Right ventricle myocardium inferior (tissue), 1 donor: ENCODE data around the gene PLXNA2. TPM values are rescaled to one million over a fixed set of nuclear protein-coding genes. Genes with fewer than 3 reads are reported as not detected.

Source experiments
- ATAC-seq: fragments of 200-7000 bp; cut with Tn5 transposase; one replicate; pipeline ENCODE4 v1.9.1; 2020; ENCODE audit warnings: mild to moderate bottlenecking, moderate library complexity
- DNase-seq: peaks from one replicate; pipeline ENCODE4 v3.0.0; 2021; ENCODE audit errors: missing footprints
- intact Hi-C: fragments of 100-400 bp; cut with DNase I; formaldehyde crosslinking; loops from one replicate; pipeline ENCODE4 v1.11.0; 2022
- total RNA-seq: library from RNA; stranded (reverse); fragmentation: NEBNext Ultra II Directional; extraction: Animal tissue kit (Norgen Biotek cat#: 25700); gene quantifications from one replicate; pipeline ENCODE4 v1.2.1, GENCODE V29; 2021
- donor health status: DM: no; HTN: yes; CAD: no; lungs with severe emphysema.

PLXNA2 gene
- total RNA-seq, 1 donor from 2014 or later: 15.3 TPM

GRCh38 chr1:208247696-208248095, 3.5 kb upstream of the PLXNA2 start:
- DNase-seq (no peak), ATAC-seq (no peak)
- intact Hi-C loops: loop anchor here (5.0 to 10.0 kb wide), 2 partner anchors 210 to 363 kb away; no protein-coding TSS in a partner anchor

DNA sequence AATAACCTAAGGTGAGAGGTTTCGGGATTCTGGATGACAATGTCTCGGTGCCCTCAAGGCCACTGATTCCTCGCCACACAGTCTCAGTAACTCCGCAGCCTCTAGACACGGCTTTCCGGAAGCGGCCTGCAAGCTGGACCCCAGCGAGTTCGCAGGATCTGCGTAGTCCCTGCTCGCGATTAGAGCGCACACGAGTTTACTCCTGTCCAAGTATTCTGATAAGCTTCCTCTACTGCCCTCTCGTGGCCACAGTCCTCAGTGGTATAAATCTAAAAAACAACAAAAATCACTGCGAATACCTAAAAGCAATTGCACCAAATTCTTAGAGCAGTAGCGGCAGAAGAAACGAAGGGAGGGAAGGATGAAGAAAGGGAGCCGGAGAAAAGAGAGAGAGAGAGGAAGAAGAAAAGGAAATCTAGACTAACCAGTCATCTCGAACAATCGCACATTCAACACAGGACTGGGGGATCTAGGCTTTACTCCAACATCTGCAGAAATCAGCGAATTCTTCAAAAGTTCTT, 1.1 kb upstream of the PLXNA2 start:
- intact Hi-C loops: loop anchor here (1.0 to 10.0 kb wide), 5 partner anchors 113 to 360 kb away; no protein-coding TSS in a partner anchor
- DNase-seq (peak; percentile 91), ATAC-seq (peak; percentile 83)

DNA sequence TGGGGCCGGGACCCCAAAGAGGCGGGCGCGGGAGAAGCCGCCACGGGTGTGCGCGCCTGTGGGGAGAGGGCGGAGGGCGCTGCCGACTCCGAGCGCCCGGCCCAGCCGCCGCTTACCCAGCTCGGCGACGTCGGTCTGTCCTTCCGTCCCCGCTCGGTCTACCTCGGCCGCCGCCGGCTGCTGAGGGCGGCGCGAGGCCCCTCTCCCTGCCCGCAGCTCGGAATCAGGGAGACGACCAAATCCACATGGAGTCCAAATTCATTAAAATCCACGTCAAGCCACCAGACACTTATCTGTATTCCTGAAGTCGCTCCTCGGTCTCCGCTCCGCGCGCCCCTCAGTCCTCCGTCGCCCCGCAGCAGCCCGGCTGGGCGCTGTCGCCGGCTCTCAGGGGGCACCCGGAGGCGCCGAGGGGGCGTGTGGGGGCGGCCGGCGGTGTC, 637 bp downstream of the PLXNA2 start:
- ATAC-seq (peak; percentile 21), DNase-seq (no peak)
- intact Hi-C loops: loop anchor here (5.0 to 10.0 kb wide), 3 partner anchors 41 to 359 kb away; no protein-coding TSS in a partner anchor

DNA sequence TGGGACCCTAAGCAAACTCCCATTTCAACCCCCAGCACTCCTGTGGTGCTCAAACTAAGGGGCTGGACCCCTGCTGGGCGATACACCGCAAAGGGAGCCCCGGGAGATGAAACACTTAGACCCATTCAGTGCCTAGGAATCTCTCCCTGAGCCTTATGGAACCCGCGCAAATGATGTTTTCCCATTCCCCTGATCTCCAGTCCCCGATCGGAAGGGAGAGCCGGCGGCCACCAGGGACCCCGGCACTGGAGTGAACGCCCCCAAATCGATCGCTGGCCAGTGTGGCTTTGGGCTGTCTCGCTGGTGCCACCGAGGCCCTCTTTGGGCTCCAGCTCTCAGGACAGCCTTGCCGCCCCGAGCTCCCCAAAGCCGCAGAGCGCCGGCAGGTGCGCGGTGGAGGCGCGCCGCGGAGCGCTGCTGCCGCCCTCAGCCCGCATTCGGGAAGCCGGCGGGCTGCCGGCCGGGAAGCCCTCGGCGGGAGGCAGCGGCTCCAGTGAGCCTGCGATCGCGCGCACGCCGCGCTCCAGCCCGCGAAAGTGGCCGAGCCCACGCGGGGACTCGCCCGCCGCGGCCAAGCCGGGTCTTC, 1.1 kb downstream of the PLXNA2 start:
- intact Hi-C loops: loop anchor here (5.0 to 10.0 kb wide), 3 partner anchors 41 to 358 kb away; no protein-coding TSS in a partner anchor
- ATAC-seq (peak; percentile 47), DNase-seq (peak; percentile 65)

DNA sequence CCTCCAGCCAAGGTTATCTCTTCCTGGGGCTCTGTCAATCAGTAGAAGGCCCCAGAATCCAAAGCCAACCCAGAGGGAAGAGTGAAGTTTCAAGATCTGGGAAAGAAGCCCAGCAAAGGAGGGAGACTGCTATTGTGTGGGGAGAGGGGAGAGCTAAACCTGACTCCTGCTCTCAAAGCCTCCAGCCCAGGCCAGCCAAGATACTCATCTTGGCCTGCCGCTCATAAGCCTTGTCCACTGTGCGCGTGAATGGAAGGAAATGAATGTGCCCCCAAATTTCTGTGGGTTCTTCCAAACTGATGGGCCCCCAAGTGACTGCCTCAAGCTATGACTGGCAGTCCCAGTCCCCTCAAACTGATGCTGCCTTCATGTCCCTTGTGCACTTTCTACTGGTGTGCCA, 2.0 kb downstream of the PLXNA2 start:
- ATAC-seq: no peak

DNA sequence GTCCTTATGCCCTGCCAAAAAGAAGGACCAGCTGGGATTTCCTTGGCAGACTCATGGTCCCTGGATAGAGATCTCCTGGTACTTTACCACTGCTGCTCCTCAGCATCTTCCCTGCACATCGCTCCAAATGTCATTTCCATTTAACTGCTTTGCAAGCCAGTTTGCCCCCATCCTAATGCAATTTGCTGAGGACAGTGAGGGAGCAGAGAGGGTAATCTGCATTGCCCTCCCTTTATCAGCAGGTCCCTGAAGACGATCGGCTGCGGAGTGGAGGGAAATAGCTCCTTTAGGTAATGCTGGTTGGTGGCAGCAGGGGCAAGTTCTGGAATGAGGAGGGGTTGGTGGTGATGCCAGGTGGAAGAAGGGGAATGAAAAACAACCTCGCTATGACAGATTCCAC, 2.7 kb downstream of the PLXNA2 start:
- ATAC-seq (no peak), DNase-seq (peak; percentile 7)
- intact Hi-C loops: loop anchor here (5.0 to 10.0 kb wide), 3 partner anchors 39 to 357 kb away; no protein-coding TSS in a partner anchor

More for the DNA sequence above, 2.0 kb downstream of the PLXNA2 start:
- peak; percentile 20 for DNase-seq
- intact Hi-C loops: loop anchor here (5.0 to 10.0 kb wide), 3 partner anchors 40 to 357 kb away; no protein-coding TSS in a partner anchor

GRCh38 chr1:208240662-208241355, 3.4 kb downstream of the PLXNA2 start:
- ATAC-seq: no peak
- intact Hi-C loops: loop anchor here (5.0 to 10.0 kb wide), 3 partner anchors 39 to 356 kb away; no protein-coding TSS in a partner anchor
- no peak for DNase-seq

GRCh38 chr1:208239473-208240381, 4.5 kb downstream of the PLXNA2 start:
- no peak for ATAC-seq
- no peak for DNase-seq
- intact Hi-C loops: loop anchor here (5.0 to 10.0 kb wide), 3 partner anchors 37 to 355 kb away; no protein-coding TSS in a partner anchor

DNA sequence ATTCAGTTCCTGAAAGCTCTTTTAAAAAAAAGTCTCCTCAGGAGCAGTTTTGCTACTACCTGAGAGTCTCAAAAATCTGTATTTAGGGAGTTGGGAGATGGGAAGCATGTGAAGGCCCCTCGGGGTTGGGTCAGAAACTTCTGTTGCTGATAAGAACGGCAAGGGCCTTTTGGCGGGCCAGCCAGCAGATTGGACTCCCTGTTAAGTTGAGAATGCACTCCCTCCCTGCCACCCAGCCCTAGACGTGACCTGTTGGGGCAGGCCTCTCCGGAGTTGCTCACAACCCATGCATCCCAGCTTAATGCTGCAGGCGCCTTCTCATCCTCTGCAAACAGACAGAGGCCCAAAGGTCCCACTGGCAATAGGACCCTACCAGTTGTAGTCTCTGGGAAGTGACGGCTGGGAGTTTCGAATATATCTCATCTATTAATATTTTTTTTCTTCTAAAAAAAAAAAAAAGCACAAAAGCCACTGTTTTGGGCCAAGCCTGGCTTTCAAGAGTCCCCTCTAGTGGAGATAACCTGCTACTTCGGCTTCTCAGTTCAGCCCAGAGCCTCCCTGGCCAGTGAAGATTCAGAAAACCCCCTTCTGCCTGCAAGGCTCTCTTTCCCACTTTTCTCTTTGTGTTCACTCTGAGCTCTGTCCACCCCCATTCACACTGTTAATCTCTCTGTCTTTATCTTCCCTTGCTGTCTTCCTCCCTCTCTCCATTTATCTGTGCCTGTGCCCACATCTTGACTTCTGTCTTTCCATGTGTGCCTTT, 5.3 kb downstream of the PLXNA2 start:
- intact Hi-C loops: no loop called here
- ATAC-seq (peak; percentile 35), DNase-seq (no peak)

DNA sequence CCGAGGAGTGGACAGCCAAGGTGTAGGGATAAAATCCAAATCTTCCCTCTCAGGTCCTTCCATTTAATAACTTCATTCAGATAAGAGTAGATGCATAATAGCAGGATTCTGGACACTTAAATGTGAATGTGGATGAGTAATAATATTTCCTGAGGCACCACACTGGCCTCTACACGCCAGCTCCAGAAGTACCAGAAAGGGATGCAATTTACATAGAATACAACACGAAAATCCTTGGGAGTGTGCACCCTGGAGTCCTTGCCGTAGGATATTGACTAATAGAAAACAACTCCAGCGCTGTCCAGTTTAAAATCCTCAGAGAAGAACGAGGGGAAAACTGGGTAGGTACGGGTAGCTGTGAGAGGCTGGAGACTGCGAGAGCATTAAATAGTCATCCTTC, 6.9 kb downstream of the PLXNA2 start:
- ATAC-seq (no peak), DNase-seq (no peak)
- intact Hi-C loops: no loop called here

GRCh38 chr1:208235982-208236761, 8.0 kb downstream of the PLXNA2 start:
- DNase-seq (peak; percentile 75), ATAC-seq (peak; percentile 76)
- intact Hi-C loops: no loop called here

GRCh38 chr1:208235356-208235981, 8.7 kb downstream of the PLXNA2 start:
- intact Hi-C loops: no loop called here
- ATAC-seq (no peak), DNase-seq (no peak)

GRCh38 chr1:208234721-208235120, 9.5 kb downstream of the PLXNA2 start:
- DNase-seq: no peak
- intact Hi-C loops: no loop called here
- no peak for ATAC-seq

GRCh38 chr1:208233978-208234377, 10.2 kb downstream of the PLXNA2 start:
- no peak for ATAC-seq
- intact Hi-C loops: no loop called here
- no peak for DNase-seq

DNA sequence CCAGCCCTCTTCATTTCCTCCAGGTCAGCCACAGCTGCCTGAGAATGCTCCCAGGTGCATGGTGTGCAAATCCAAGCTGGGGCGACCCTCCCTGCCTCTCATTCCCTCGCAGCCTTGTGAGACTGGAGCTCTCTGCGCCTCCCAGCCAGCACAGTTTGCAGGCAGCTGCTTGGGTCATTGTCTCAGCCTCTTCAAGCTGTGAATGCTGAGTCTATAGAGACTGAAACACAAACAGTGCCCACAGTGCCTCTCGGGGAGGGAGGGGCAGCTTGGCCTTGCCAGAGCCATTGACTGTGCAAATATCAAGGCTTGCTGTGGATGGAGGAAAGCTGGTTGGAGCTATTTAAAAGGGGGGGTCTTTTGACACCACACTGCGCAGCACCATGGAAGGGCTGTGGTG, 10.6 kb downstream of the PLXNA2 start:
- intact Hi-C loops: no loop called here
- DNase-seq (no peak), ATAC-seq (peak; percentile 34)

GRCh38 chr1:208232662-208233038, 11.5 kb downstream of the PLXNA2 start:
- ATAC-seq (no peak), DNase-seq (no peak)
- intact Hi-C loops: no loop called here
